Heart left ventricle (tissue), 13 donors: ENCODE measurements around the gene GART.

Source experiments
- CTCF ChIP-seq, 12 donors: fragments of 200-600 bp; sonication (generic) in 4 of 12; IDR thresholded peaks; one replicate each; pipeline versions ENCODE4 v1.5.0 to v1.8.0; 2018 to 2022; ENCODE audit warnings: antibody characterized with exemption in 12 of 12, mild to moderate bottlenecking in 5 of 12
- POLR2A ChIP-seq, 2 donors: fragments of 450-650 bp; IDR thresholded peaks; one replicate each; pipeline ENCODE4 v1.6.1; 2017; ENCODE audit warnings: antibody characterized with exemption in 2 of 2, mild to moderate bottlenecking in 2 of 2, moderate library complexity in 2 of 2
- donor health status: ischemic (EF 13 %, LVEDD 7.1; RV severe dilation, severe dysfunction).
- donor health status: DM: no; HTN: yes; CAD: no.
- donor health status: DM: no; HTN: no; CAD: no.
- donor health status: ischemic (EF 25% LVEDD 6.9; RV normal size, moderate dysfunction).
- donor health status: ischemic (EF 25% LVEDD 5.7; RV mildly dilated, moderate dysfunction).
- donor health status: ischemic (EF 35%, LVEDD 5.7; RV mildly dilated, moderate dysfunction).
- donor health status: nonischemic (EF 11% LVEDD 7.7; RV severe dilation, severe dysfunction).
- donor health status: DM: yes; HTN: yes; CAD: no.
- donor health status: PGD.
- donor health status: ischemic (EF 29% LVEDD 5.4; RV normal size, mild dysfunction).
- donor health status: nonischemic (EF 23%, LVEDD 6.1; RV moderate dilation, normal function).

GRCh38 chr21:33487996-33488395, 53.9 kb downstream of the GART start:
- no peak for TF ChIP-seq POLR2A (IDR thresholded peaks at IDR 0.05)
- TF ChIP-seq CTCF (IDR thresholded peaks at IDR 0.05) = no peak
